Measurements from ENCODE around the gene MLX. TPM values are rescaled to one million over a fixed set of nuclear protein-coding genes. Genes with fewer than 3 reads are reported as not detected.
"Not testable (repeated sequence)": the region's sequence is repeated elsewhere in the genome, so short reads cannot be mapped to it uniquely, and the experiment has no call there.

MLX gene
- total RNA-seq, 2 experiments from 2014 or later, result 38.4 to 39.7 TPM

GRCh38 chr17:42586514-42587230 is 19.8 kb downstream of the MLX start:
- Mint-ChIP-seq H3K27me3 (no peaks in the 10 kb centered on the region), H3K27ac (peak overlapping the region; percentile 60), H3K4me1 (ENCODE audit: low read depth) (peaks cover 2% of the 10 kb centered on the region), H3K4me3 (no peak overlapping the region), H3K9me3 (no peaks in the 10 kb centered on the region), H3K36me3 (peaks cover 30% of the 10 kb centered on the region)
- CTCF ChIA-PET, result interaction anchor here (1.0 to 3.3 kb wide), 3 partner anchors 9 to 237 kb away, joined by 3 to 19 read pairs (median 3); partner anchors contain the start of genes BECN1 and PSMC3IP
- intact Hi-C loops (cut with micrococcal nuclease), result no loop called here
- POLR2A ChIA-PET, result no interaction called here
- no peak for DNase-seq

- Mint-ChIP-seq H3K9me3 (no peaks in the 10 kb centered on the region), H3K4me1 (ENCODE audit: low read depth) (peaks cover 2% of the 10 kb centered on the region), H3K27ac (peak overlapping the region; percentile 6), H3K4me3 (no peak overlapping the region), H3K36me3 (peaks cover 14% of the 10 kb centered on the region), H3K27me3 (no peaks in the 10 kb centered on the region)
- intact Hi-C loops (cut with micrococcal nuclease), result no loop called here
- POLR2A ChIA-PET, result no interaction called here
- DNase-seq, result no peak
- CTCF ChIA-PET, result interaction anchor here (0.6 to 3.6 kb wide), 2 partner anchors 12 to 42 kb away, joined by 3 to 13 read pairs; no protein-coding TSS in a partner anchor
Measured at GRCh38 chr17:42590886-42591285, 24.0 kb downstream of the MLX start.

- no peak for DNase-seq
- CTCF ChIA-PET, result interaction anchor here (0.6 to 3.6 kb wide), 2 partner anchors 13 to 42 kb away, joined by 3 to 13 read pairs; no protein-coding TSS in a partner anchor
- H3K27me3 Mint-ChIP-seq, result no peaks in the 10 kb centered on the region
- no peaks in the 10 kb centered on the region for H3K9me3 Mint-ChIP-seq
- H3K27ac Mint-ChIP-seq, result no peak overlapping the region
- intact Hi-C loops (cut with micrococcal nuclease), result no loop called here
- peaks cover 16% of the 10 kb centered on the region for H3K36me3 Mint-ChIP-seq
- POLR2A ChIA-PET, result no interaction called here
- no peak overlapping the region for H3K4me3 Mint-ChIP-seq
- H3K4me1 Mint-ChIP-seq (ENCODE audit: low read depth), result peaks cover 2% of the 10 kb centered on the region
Measured at GRCh38 chr17:42591411-42591810, 24.5 kb downstream of the MLX start.

GRCh38 chr17:42596386-42596785 is 29.5 kb downstream of the MLX start:
- no peak overlapping the region for H3K4me3 Mint-ChIP-seq
- H3K36me3 Mint-ChIP-seq, result peaks cover 3% of the 10 kb centered on the region
- H3K27me3 Mint-ChIP-seq, result no peaks in the 10 kb centered on the region
- CTCF ChIA-PET, result interaction anchor here (0.7 to 2.1 kb wide), 2 partner anchors 17 to 18 kb away, joined by 3 to 5 read pairs; partner anchors contain the start of gene PSMC3IP
- no peaks in the 10 kb centered on the region for H3K9me3 Mint-ChIP-seq
- peaks cover 9% of the 10 kb centered on the region for H3K4me1 Mint-ChIP-seq (ENCODE audit: low read depth)
- no peak for DNase-seq
- intact Hi-C loops (cut with micrococcal nuclease), result no loop called here
- H3K27ac Mint-ChIP-seq, result no peak overlapping the region
- POLR2A ChIA-PET, result no interaction called here

- Mint-ChIP-seq H3K9me3 (no peaks in the 10 kb centered on the region), H3K4me3 (no peak overlapping the region), H3K36me3 (peaks cover 3% of the 10 kb centered on the region), H3K27ac (no peak overlapping the region), H3K27me3 (no peaks in the 10 kb centered on the region), H3K4me1 (ENCODE audit: low read depth) (peaks cover 22% of the 10 kb centered on the region)
- CTCF ChIA-PET, result interaction anchor here (0.6 to 1.9 kb wide), 3 partner anchors 9 to 994 kb away, joined by 3 to 5 read pairs (median 5); no protein-coding TSS in a partner anchor
- intact Hi-C loops (cut with micrococcal nuclease), result no loop called here
- POLR2A ChIA-PET, result no interaction called here
- no peak for DNase-seq
Measured at GRCh38 chr17:42598905-42599304, 32.0 kb downstream of the MLX start.

GRCh38 chr17:42603318-42603717 is 36.4 kb downstream of the MLX start:
- no peaks in the 10 kb centered on the region for H3K27me3 Mint-ChIP-seq
- POLR2A ChIA-PET, result no interaction called here
- peaks cover 60% of the 10 kb centered on the region for H3K4me1 Mint-ChIP-seq (ENCODE audit: low read depth)
- H3K27ac Mint-ChIP-seq, result no peak overlapping the region
- intact Hi-C loops (cut with micrococcal nuclease), result no loop called here
- CTCF ChIA-PET, result interaction anchor here (3.5 kb wide), 1 partner anchor 24 kb away, joined by 19 read pairs; the partner anchor contains the start of gene PSMC3IP
- no peaks in the 10 kb centered on the region for H3K9me3 Mint-ChIP-seq
- DNase-seq, result no peak
- peaks cover 1% of the 10 kb centered on the region for H3K36me3 Mint-ChIP-seq
- H3K4me3 Mint-ChIP-seq, result no peak overlapping the region

GRCh38 chr17:42607769-42608168 is 40.9 kb downstream of the MLX start:
- Mint-ChIP-seq H3K27me3 (no peaks in the 10 kb centered on the region), H3K36me3 (peaks cover 14% of the 10 kb centered on the region), H3K27ac (peak overlapping the region; percentile 91), H3K4me3 (peak overlapping the region; percentile 99), H3K4me1 (ENCODE audit: low read depth) (peaks cover 54% of the 10 kb centered on the region), H3K9me3 (no peaks in the 10 kb centered on the region)
- no peak for DNase-seq
- CTCF ChIA-PET, result interaction anchor here (1.3 to 2.9 kb wide), 7 partner anchors 9 to 225 kb away, joined by 4 to 42 read pairs (median 6); partner anchors contain the start of genes BECN1, PSMC3IP and PSME3
- POLR2A ChIA-PET, result interaction anchor here (2.9 kb wide), 1 partner anchor 30 kb away, joined by 22 read pairs; the partner anchor contains the start of gene PSMC3IP
- intact Hi-C loops (cut with micrococcal nuclease), result loop anchor here (2.0 kb wide), 1 partner anchor 41 kb away; the partner anchor contains the start of gene MLX

- POLR2A ChIA-PET, result interaction anchor here (0.6 to 2.9 kb wide), 9 partner anchors 9 to 226 kb away, joined by 3 to 22 read pairs (median 4); partner anchors contain the start of genes EZH1 and PSMC3IP
- intact Hi-C loops (cut with micrococcal nuclease), result loop anchor here (1.0 to 2.0 kb wide), 5 partner anchors 31 to 136 kb away; partner anchors contain the start of genes COASY, MLX and PSMC3IP
- H3K36me3 Mint-ChIP-seq, result peaks cover 19% of the 10 kb centered on the region
Measured at GRCh38 chr17:42608305-42609181, 41.6 kb downstream of the MLX start.

GRCh38 chr17:42609182-42609813 is 42.4 kb downstream of the MLX start, which contains the start of the genes RETREG3 and TUBG1:
RETREG3 (minus strand) TSS chr17:42609374; CDS start chr17:42609324, 50 bp downstream.
TUBG1 (plus strand) TSS chr17:42609683; CDS start chr17:42609738, 55 bp downstream.
- Mint-ChIP-seq H3K9me3 (no peaks in the 10 kb centered on the region), H3K4me1 (ENCODE audit: low read depth) (peaks cover 41% of the 10 kb centered on the region), H3K4me3 (peak within 1 kb of the TSS; percentile 99), H3K27ac (peak within 1 kb of the TSS; percentile 91), H3K27me3 (no peaks in the 10 kb centered on the region), H3K36me3 (peaks cover 27% of the 10 kb centered on the region)
- ChIA-PET POLR2A (interaction anchor here (0.6 to 2.9 kb wide), 10 partner anchors 8 to 225 kb away, joined by 3 to 22 read pairs (median 4); partner anchors contain the start of genes EZH1 and PSMC3IP), CTCF (interaction anchor here (0.6 to 2.9 kb wide), 12 partner anchors 26 to 592 kb away, joined by 3 to 42 read pairs (median 4); partner anchors contain the start of genes DNAJC7, PSMC3IP, PSME3 and RPL27)
- intact Hi-C loops (cut with micrococcal nuclease), result loop anchor here (1.0 to 2.0 kb wide), 5 partner anchors 32 to 135 kb away; partner anchors contain the start of genes COASY, MLX and PSMC3IP
- peak; percentile 100 for DNase-seq

More at GRCh38 chr17:42608305-42609181, 41.6 kb downstream of the MLX start:
- DNase-seq, result peak; percentile 35
- Mint-ChIP-seq H3K9me3 (no peaks in the 10 kb centered on the region), H3K27ac (peak overlapping the region; percentile 91), H3K4me3 (peak overlapping the region; percentile 99), H3K4me1 (ENCODE audit: low read depth) (peaks cover 47% of the 10 kb centered on the region), H3K27me3 (no peaks in the 10 kb centered on the region)
- CTCF ChIA-PET, result interaction anchor here (0.6 to 2.9 kb wide), 14 partner anchors 10 to 591 kb away, joined by 3 to 42 read pairs (median 4); partner anchors contain the start of genes BECN1, DNAJC7, PSMC3IP and PSME3

- not testable (repeated sequence) for H3K27me3 Mint-ChIP-seq, H3K9me3 Mint-ChIP-seq
- H3K27ac Mint-ChIP-seq, result peak overlapping the region; percentile 91
- CTCF ChIA-PET, result interaction anchor here (0.8 to 2.9 kb wide), 9 partner anchors 27 to 223 kb away, joined by 3 to 42 read pairs (median 4); partner anchors contain the start of genes PSMC3IP and PSME3
- H3K4me3 Mint-ChIP-seq, result peak overlapping the region; percentile 99
- intact Hi-C loops (cut with micrococcal nuclease), result loop anchor here (1.0 to 2.0 kb wide), 5 partner anchors 33 to 134 kb away; partner anchors contain the start of genes COASY, MLX and PSMC3IP
- peak; percentile 25 for DNase-seq
- POLR2A ChIA-PET, result interaction anchor here (0.9 to 2.9 kb wide), 8 partner anchors 9 to 224 kb away, joined by 3 to 22 read pairs (median 4); partner anchors contain the start of genes EZH1 and PSMC3IP
- peaks cover 34% of the 10 kb centered on the region for H3K36me3 Mint-ChIP-seq
- peaks cover 34% of the 10 kb centered on the region for H3K4me1 Mint-ChIP-seq (ENCODE audit: low read depth)
Measured at GRCh38 chr17:42609814-42610801, 43.2 kb downstream of the MLX start.

Data from activated CD4-positive, alpha-beta memory T cell treated with anti-CD3 and anti-CD28 coated beads for 36 hours (primary cell).